Measurements from ENCODE around the gene PUDP. TPM values are rescaled to one million over a fixed set of nuclear protein-coding genes. Genes with fewer than 3 reads are reported as not detected.

The PUDP gene
- total RNA-seq, 6 experiments from 2014 or later: 8.8 to 18.4 (median 11.8) TPM

DNA sequence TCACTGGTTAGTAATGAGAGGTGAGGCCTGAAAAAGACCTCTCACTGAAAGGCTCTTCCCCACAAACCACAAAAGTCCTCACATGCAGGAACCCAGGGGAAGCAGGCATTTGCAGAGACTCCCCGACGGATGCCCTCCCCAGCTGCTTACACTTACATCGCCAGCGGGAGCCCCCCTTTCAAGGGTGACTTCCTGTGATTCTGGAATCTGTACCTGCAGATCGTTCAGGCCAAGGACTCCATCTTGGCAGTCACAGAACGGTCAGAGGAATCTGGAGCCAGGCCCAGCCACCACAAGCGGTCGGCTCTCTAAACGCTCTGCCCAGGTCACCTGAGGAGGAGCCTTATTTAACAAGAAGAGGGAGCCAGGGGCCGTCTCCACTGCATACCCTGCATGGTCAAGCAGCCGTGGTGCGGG lies 71.7 kb downstream of the PUDP start:
- peak; percentile 52 to 76 (median 66) for ATAC-seq
- no peak for TF ChIP-seq POLR2A (IDR thresholded peaks at IDR 0.05)
- TF ChIP-seq, protein P1, sequence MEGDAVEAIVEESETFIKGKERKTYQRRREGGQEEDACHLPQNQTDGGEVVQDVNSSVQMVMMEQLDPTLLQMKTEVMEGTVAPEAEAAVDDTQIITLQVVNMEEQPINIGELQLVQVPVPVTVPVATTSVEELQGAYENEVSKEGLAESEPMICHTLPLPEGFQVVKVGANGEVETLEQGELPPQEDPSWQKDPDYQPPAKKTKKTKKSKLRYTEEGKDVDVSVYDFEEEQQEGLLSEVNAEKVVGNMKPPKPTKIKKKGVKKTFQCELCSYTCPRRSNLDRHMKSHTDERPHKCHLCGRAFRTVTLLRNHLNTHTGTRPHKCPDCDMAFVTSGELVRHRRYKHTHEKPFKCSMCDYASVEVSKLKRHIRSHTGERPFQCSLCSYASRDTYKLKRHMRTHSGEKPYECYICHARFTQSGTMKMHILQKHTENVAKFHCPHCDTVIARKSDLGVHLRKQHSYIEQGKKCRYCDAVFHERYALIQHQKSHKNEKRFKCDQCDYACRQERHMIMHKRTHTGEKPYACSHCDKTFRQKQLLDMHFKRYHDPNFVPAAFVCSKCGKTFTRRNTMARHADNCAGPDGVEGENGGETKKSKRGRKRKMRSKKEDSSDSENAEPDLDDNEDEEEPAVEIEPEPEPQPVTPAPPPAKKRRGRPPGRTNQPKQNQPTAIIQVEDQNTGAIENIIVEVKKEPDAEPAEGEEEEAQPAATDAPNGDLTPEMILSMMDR (IDR thresholded peaks at IDR 0.05): no peak

DNA sequence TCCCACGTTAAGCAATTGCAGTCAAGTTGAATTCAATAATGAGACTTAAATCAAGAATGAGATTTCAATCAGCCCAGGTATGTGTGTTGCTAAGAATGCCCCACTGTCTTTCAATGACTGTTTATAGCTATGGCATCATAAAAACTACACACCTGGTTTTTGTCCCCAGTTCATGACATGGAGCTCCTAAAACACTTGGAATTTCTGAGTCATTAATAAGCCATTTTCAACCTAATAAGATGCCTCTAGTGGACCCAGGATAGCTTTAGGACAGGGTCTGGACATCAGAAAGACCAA lies 73.1 kb downstream of the PUDP start:
- intact Hi-C loops (cut with DNase I): no loop called here
- ATAC-seq (no peak), DNase-seq (no peak)

More for the DNA sequence above, 71.7 kb downstream of the PUDP start:
- Histone ChIP-seq H3K27me3 (no peaks in the 10 kb centered on the region), H3K4me3 (no peak overlapping the region), H3K4me1 (peaks cover 0 to 55% (median 16%) of the 10 kb centered on the region in 4 donors), H3K36me3 (no peaks in the 10 kb centered on the region), H3K9me3 (no peaks in the 10 kb centered on the region), H3K27ac (peak overlapping the region in 1 of 3 donors; percentile 34)
- DNase-seq: peak; percentile 35 to 77 (median 65)
- intact Hi-C loops (cut with DNase I): no loop called here
- 53% methylated on average over 4 of the region's 12 CpGs for WGBS (ENCODE audit: insufficient coverage, low coverage, low lambda C conversion rate, missing lambda C conversion rate)

DNA sequence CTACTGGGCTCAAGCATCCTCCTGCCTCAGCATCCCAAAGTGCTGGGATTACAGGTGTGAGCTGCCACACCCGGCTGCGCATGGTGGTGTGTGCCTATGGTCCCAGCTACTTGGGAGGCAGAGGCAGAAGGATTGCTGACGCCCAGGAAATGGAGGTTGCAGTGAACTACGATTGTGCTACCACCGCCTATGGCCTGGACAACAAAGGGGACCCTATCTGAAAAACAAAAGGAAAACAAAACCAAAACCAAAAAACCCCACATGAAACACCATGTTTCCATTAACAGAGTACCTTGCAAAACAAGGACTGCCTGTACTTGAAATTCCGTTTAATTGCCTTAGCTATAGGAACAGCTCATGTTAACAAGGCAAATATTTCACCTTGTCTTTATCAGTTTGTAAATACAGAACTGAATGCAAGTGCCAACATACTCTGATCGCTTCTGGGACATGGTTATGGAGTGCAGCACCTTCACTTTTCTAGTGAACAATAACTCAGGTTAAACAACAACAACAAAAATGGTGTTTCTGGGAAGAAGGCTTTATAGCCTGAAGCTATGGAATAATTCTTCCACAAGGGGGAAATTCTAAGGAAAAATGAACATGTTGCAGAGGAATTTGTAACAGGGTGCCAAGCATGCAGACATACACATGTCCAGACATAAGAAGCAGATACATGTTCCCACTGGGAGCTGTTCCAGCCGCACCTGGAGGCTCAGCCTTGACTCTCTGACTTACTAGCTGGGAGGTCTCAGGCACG lies 73.6 kb downstream of the PUDP start:
- ATAC-seq: peak; percentile 4 to 54 (median 28)
- intact Hi-C loops (cut with DNase I): no loop called here
- TF ChIP-seq, protein P1 (IDR thresholded peaks at IDR 0.05): no peak
- TF ChIP-seq POLR2A (IDR thresholded peaks at IDR 0.05): no peak

More for the DNA sequence above, 73.1 kb downstream of the PUDP start:
- TF ChIP-seq, protein P1 (IDR thresholded peaks at IDR 0.05): no peak
- TF ChIP-seq POLR2A (IDR thresholded peaks at IDR 0.05): no peak
- Histone ChIP-seq H3K36me3 (no peaks in the 10 kb centered on the region), H3K4me3 (no peak overlapping the region), H3K27me3 (no peaks in the 10 kb centered on the region), H3K9me3 (no peaks in the 10 kb centered on the region), H3K4me1 (peaks cover 0 to 64% (median 20%) of the 10 kb centered on the region in 4 donors), H3K27ac (peak overlapping the region in 2 of 3 donors; percentile 3 to 5)
- WGBS (ENCODE audit: insufficient coverage, low coverage, low lambda C conversion rate, missing lambda C conversion rate): 75% methylated on average over 1 of the region's 1 CpG

DNA sequence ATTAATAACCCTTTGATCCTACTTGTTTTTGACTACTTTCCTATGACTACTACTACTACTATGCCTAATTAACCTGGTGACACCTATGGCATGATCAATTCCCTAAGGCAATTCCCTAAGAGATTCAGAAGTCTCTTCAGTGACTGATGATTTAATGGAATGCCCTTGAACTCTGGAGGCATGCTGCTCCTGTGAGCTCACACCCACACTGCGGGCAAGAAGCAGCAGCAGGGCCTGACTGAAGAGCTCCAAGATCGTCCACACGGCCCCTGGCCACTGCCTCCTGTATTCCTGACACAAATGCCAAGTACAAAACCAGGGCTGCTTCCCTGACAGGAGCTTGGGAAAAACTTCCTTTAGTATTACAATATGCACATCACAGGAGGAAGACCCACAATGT lies 74.6 kb downstream of the PUDP start:
- H3K9me3 ChIP-seq: no peaks in the 10 kb centered on the region
- no peaks in the 10 kb centered on the region for H3K36me3 ChIP-seq
- no peaks in the 10 kb centered on the region for H3K27me3 ChIP-seq
- peaks cover 0 to 64% (median 17%) of the 10 kb centered on the region in 4 donors for H3K4me1 ChIP-seq
- DNase-seq (no peak), ATAC-seq (peak in 1 of 4 donors; percentile 17)
- TF ChIP-seq, protein P1 (IDR thresholded peaks at IDR 0.05): no peak
- TF ChIP-seq POLR2A (IDR thresholded peaks at IDR 0.05): no peak
- no peak overlapping the region for H3K4me3 ChIP-seq
- peak overlapping the region in 1 of 3 donors; percentile 3 for H3K27ac ChIP-seq
- 59% methylated on average over 3 of the region's 3 CpGs for WGBS (ENCODE audit: insufficient coverage, low coverage, low lambda C conversion rate, missing lambda C conversion rate)
- intact Hi-C loops (cut with DNase I): no loop called here

More for the DNA sequence above, 73.6 kb downstream of the PUDP start:
- no peak overlapping the region for H3K4me3 ChIP-seq
- no peaks in the 10 kb centered on the region for H3K36me3 ChIP-seq
- peak overlapping the region in 2 of 3 donors; percentile 3 to 43 for H3K27ac ChIP-seq
- H3K27me3 ChIP-seq: no peaks in the 10 kb centered on the region
- 78% methylated on average over 8 of the region's 9 CpGs for WGBS (ENCODE audit: insufficient coverage, low coverage, low lambda C conversion rate, missing lambda C conversion rate)
- H3K4me1 ChIP-seq: peaks cover 0 to 64% (median 17%) of the 10 kb centered on the region in 4 donors
- no peak for DNase-seq
- no peaks in the 10 kb centered on the region for H3K9me3 ChIP-seq
